ENCODE data around the gene DOHH.
"Not testable (repeated sequence)": the region's sequence is repeated elsewhere in the genome, so short reads cannot be mapped to it uniquely, and the experiment has no call there.

The DOHH gene

GRCh38 chr19:3452171-3452941 lies 48.1 kb downstream of the DOHH start:
- Histone ChIP-seq H3K4me3 (ENCODE audit: insufficient read depth, low read depth, low read length) (no peak overlapping the region), H3K36me3 (ENCODE audit: control insufficient read depth, insufficient read depth, low read length) (no peaks in the 10 kb centered on the region), H3K9me3 (ENCODE audit: control insufficient read depth, low read length) (no peaks in the 10 kb centered on the region), H3K27me3 (ENCODE audit: control insufficient read depth, insufficient read depth, low read length, poor library complexity, severe bottlenecking) (peaks cover 33% of the 10 kb centered on the region), H3K4me1 (ENCODE audit: control insufficient read depth, insufficient read depth, low read length) (peaks cover 7% of the 10 kb centered on the region), H3K27ac (ENCODE audit: insufficient read depth, low read depth, low read length, poor library complexity, severe bottlenecking) (no peak overlapping the region)
- WGBS, 2 experiments = 93 to 95% methylated on average over 38 of the region's 38 CpGs

GRCh38 chr19:3451451-3451866 lies 49.0 kb downstream of the DOHH start:
- Histone ChIP-seq H3K27ac (ENCODE audit: insufficient read depth, low read depth, low read length, poor library complexity, severe bottlenecking) (no peak overlapping the region), H3K9me3 (ENCODE audit: control insufficient read depth, low read length) (no peaks in the 10 kb centered on the region), H3K4me1 (ENCODE audit: control insufficient read depth, insufficient read depth, low read length) (no peaks in the 10 kb centered on the region), H3K27me3 (ENCODE audit: control insufficient read depth, insufficient read depth, low read length, poor library complexity, severe bottlenecking) (peaks cover 32% of the 10 kb centered on the region), H3K36me3 (ENCODE audit: control insufficient read depth, insufficient read depth, low read length) (no peaks in the 10 kb centered on the region), H3K4me3 (ENCODE audit: insufficient read depth, low read depth, low read length) (no peak overlapping the region)
- WGBS, 2 experiments = 89 to 90% methylated on average over 10 of the region's 10 CpGs

- 90 to 91% methylated on average over 12 of the region's 12 CpGs for WGBS, 2 experiments
- Histone ChIP-seq H3K36me3 (ENCODE audit: control insufficient read depth, insufficient read depth, low read length) (no peaks in the 10 kb centered on the region), H3K27ac (ENCODE audit: insufficient read depth, low read depth, low read length, poor library complexity, severe bottlenecking) (no peak overlapping the region), H3K27me3 (ENCODE audit: control insufficient read depth, insufficient read depth, low read length, poor library complexity, severe bottlenecking) (peaks cover 33% of the 10 kb centered on the region), H3K4me3 (ENCODE audit: insufficient read depth, low read depth, low read length) (no peak overlapping the region), H3K4me1 (ENCODE audit: control insufficient read depth, insufficient read depth, low read length) (no peaks in the 10 kb centered on the region), H3K9me3 (ENCODE audit: control insufficient read depth, low read length) (no peaks in the 10 kb centered on the region)
These were observed 49.6 kb downstream of the DOHH start for GRCh38 chr19:3450796-3451411.

GRCh38 chr19:3448616-3449334 lies 51.7 kb downstream of the DOHH start:
- H3K9me3 ChIP-seq (ENCODE audit: control insufficient read depth, low read length) = no peaks in the 10 kb centered on the region
- H3K4me3 ChIP-seq (ENCODE audit: insufficient read depth, low read depth, low read length) = no peak overlapping the region
- no peaks in the 10 kb centered on the region for H3K36me3 ChIP-seq (ENCODE audit: control insufficient read depth, insufficient read depth, low read length)
- no peak overlapping the region for H3K27ac ChIP-seq (ENCODE audit: insufficient read depth, low read depth, low read length, poor library complexity, severe bottlenecking)
- peaks cover 15% of the 10 kb centered on the region for H3K4me1 ChIP-seq (ENCODE audit: control insufficient read depth, insufficient read depth, low read length)
- WGBS, 2 experiments = 92% methylated on average over 28 of the region's 28 CpGs
- peaks cover 38% of the 10 kb centered on the region for H3K27me3 ChIP-seq (ENCODE audit: control insufficient read depth, insufficient read depth, low read length, poor library complexity, severe bottlenecking)

- not testable (repeated sequence) for H3K36me3 ChIP-seq (ENCODE audit: control insufficient read depth, insufficient read depth, low read length); H3K4me3 ChIP-seq (ENCODE audit: insufficient read depth, low read depth, low read length); H3K27ac ChIP-seq (ENCODE audit: insufficient read depth, low read depth, low read length, poor library complexity, severe bottlenecking); H3K9me3 ChIP-seq (ENCODE audit: control insufficient read depth, low read length)
- peaks cover 19% of the 10 kb centered on the region for H3K4me1 ChIP-seq (ENCODE audit: control insufficient read depth, insufficient read depth, low read length)
- 86 to 93% methylated on average over 4 of the region's 4 CpGs for WGBS, 2 experiments
- peaks cover 48% of the 10 kb centered on the region for H3K27me3 ChIP-seq (ENCODE audit: control insufficient read depth, insufficient read depth, low read length, poor library complexity, severe bottlenecking)
These were observed 53.8 kb downstream of the DOHH start for GRCh38 chr19:3446657-3447056.

- H3K9me3 ChIP-seq (ENCODE audit: control insufficient read depth, low read length) = no peaks in the 10 kb centered on the region
- H3K36me3 ChIP-seq (ENCODE audit: control insufficient read depth, insufficient read depth, low read length) = no peaks in the 10 kb centered on the region
- H3K4me3 ChIP-seq (ENCODE audit: insufficient read depth, low read depth, low read length) = peak overlapping the region; percentile 12
- peak overlapping the region; percentile 90 for H3K27ac ChIP-seq (ENCODE audit: insufficient read depth, low read depth, low read length, poor library complexity, severe bottlenecking)
- H3K27me3 ChIP-seq (ENCODE audit: control insufficient read depth, insufficient read depth, low read length, poor library complexity, severe bottlenecking) = peaks cover 67% of the 10 kb centered on the region
- H3K4me1 ChIP-seq (ENCODE audit: control insufficient read depth, insufficient read depth, low read length) = peaks cover 19% of the 10 kb centered on the region
- WGBS, 2 experiments = 72 to 73% methylated on average over 24 of the region's 24 CpGs
These were observed 55.7 kb downstream of the DOHH start for GRCh38 chr19:3444695-3445234.

GRCh38 chr19:3443840-3444694 lies 56.4 kb downstream of the DOHH start:
- Histone ChIP-seq H3K9me3 (ENCODE audit: control insufficient read depth, low read length) (no peaks in the 10 kb centered on the region), H3K36me3 (ENCODE audit: control insufficient read depth, insufficient read depth, low read length) (no peaks in the 10 kb centered on the region), H3K27me3 (ENCODE audit: control insufficient read depth, insufficient read depth, low read length, poor library complexity, severe bottlenecking) (peaks cover 68% of the 10 kb centered on the region), H3K4me3 (ENCODE audit: insufficient read depth, low read depth, low read length) (peak overlapping the region; percentile 12), H3K27ac (ENCODE audit: insufficient read depth, low read depth, low read length, poor library complexity, severe bottlenecking) (peak overlapping the region; percentile 90), H3K4me1 (ENCODE audit: control insufficient read depth, insufficient read depth, low read length) (peaks cover 19% of the 10 kb centered on the region)
- WGBS, 2 experiments = 11% methylated on average over 33 of the region's 33 CpGs

- H3K4me1 ChIP-seq (ENCODE audit: control insufficient read depth, insufficient read depth, low read length) = peaks cover 19% of the 10 kb centered on the region
- no peak overlapping the region for H3K4me3 ChIP-seq (ENCODE audit: insufficient read depth, low read depth, low read length)
- H3K27me3 ChIP-seq (ENCODE audit: control insufficient read depth, insufficient read depth, low read length, poor library complexity, severe bottlenecking) = peaks cover 55% of the 10 kb centered on the region
- H3K36me3 ChIP-seq (ENCODE audit: control insufficient read depth, insufficient read depth, low read length) = no peaks in the 10 kb centered on the region
- 86% methylated on average over 15 of the region's 15 CpGs for WGBS, 2 experiments
- no peak overlapping the region for H3K27ac ChIP-seq (ENCODE audit: insufficient read depth, low read depth, low read length, poor library complexity, severe bottlenecking)
- no peaks in the 10 kb centered on the region for H3K9me3 ChIP-seq (ENCODE audit: control insufficient read depth, low read length)
These were observed 57.9 kb downstream of the DOHH start for GRCh38 chr19:3442487-3443071.

- Histone ChIP-seq H3K27ac (ENCODE audit: insufficient read depth, low read depth, low read length, poor library complexity, severe bottlenecking) (no peak overlapping the region), H3K36me3 (ENCODE audit: control insufficient read depth, insufficient read depth, low read length) (no peaks in the 10 kb centered on the region), H3K4me3 (ENCODE audit: insufficient read depth, low read depth, low read length) (no peak overlapping the region), H3K4me1 (ENCODE audit: control insufficient read depth, insufficient read depth, low read length) (peaks cover 19% of the 10 kb centered on the region), H3K27me3 (ENCODE audit: control insufficient read depth, insufficient read depth, low read length, poor library complexity, severe bottlenecking) (peaks cover 49% of the 10 kb centered on the region), H3K9me3 (ENCODE audit: control insufficient read depth, low read length) (no peaks in the 10 kb centered on the region)
- 84% methylated on average over 14 of the region's 14 CpGs for WGBS, 2 experiments
These were observed 58.5 kb downstream of the DOHH start for GRCh38 chr19:3441986-3442329.

Data from ectodermal cell (in vitro differentiated cells).